Prostate gland (tissue), 2 donors: ENCODE data around the gene MCU. TPM values are rescaled to one million over a fixed set of nuclear protein-coding genes. Genes with fewer than 3 reads are reported as not detected.

Experiments
- DNase-seq: peaks from one replicate; pipeline ENCODE4 v3.0.0-alpha.2; 2019; ENCODE audit warnings: low spot score
- H3K27ac ChIP-seq, 2 donors: fragments of 200-600 bp; sonication (generic); 2 replicates each; pipeline ENCODE4 v1.5.1; 2017 to 2019
- H3K27me3 ChIP-seq: fragments of 200-600 bp; sonication (generic); replicated peaks from 2 replicates; pipeline ENCODE4 v1.5.1; 2019; ENCODE audit not compliant: insufficient read depth
- H3K36me3 ChIP-seq, 2 donors: fragments of 200-600 bp; sonication (generic); 1 replicate in 1 of 2; 2 replicates in 1 of 2; pipeline versions ENCODE4 v1.5.1 to v1.8.1; 2017 to 2019
- H3K4me1 ChIP-seq: fragments of 200-600 bp; sonication (generic); replicated peaks from 2 replicates; pipeline ENCODE4 v1.5.1; 2019
- H3K4me3 ChIP-seq, 2 donors: fragments of 200-600 bp; sonication (generic); 2 replicates each; pipeline ENCODE4 v1.5.1; 2017 to 2019
- H3K9me3 ChIP-seq: fragments of 200-600 bp; sonication (generic); 2 replicates; pipeline ENCODE4 v1.5.1; 2017
- POLR2A ChIP-seq: fragments of 450-650 bp; IDR thresholded peaks from one replicate; pipeline ENCODE4 v1.6.1; 2016; ENCODE audit warnings: antibody characterized with exemption, mild to moderate bottlenecking
- POLR2AphosphoS5 ChIP-seq: sonication (generic); formaldehyde crosslinking; IDR thresholded peaks from one replicate; pipeline ENCODE4 v1.6.1; 2017; ENCODE audit warnings: antibody characterized with exemption
- whole genome bisulfite sequencing: methylation state at CpG from one replicate; pipeline ENCODE4 v1.1.5; 2018; 5-methylcytosine and 5-hydroxymethylcytosine counted together
- intact Hi-C: fragments of 100-400 bp; cut with DNase I; formaldehyde crosslinking; loops from one replicate; pipeline ENCODE4 v1.14.2; 2022
- microRNA-seq: library from miRNA; unstranded; fragments of <30 nt; microRNA quantifications from one replicate; pipeline ENCODE4, GENCODE V29; 2016
- small RNA-seq, 2 donors: library from RNA; depleted of rRNA; stranded (forward); fragments of <200 nt; gene quantifications; one replicate each; pipeline ENCODE3, GENCODE V24; 2016
- total RNA-seq, 2 donors: library from RNA; depleted of rRNA; stranded (reverse); fragments of >200 nt; gene quantifications; one replicate each; pipeline ENCODE4 v1.1.0, GENCODE V29; 2016
- TF ChIP-seq, protein P1 (sequence below), 4 experiments: fragments of 200-600 bp in 2 of 4; fragments of 450-650 bp in 2 of 4; sonication (generic) in 2 of 4; IDR thresholded peaks; 1 replicate in 3 of 4; 2 replicates in 1 of 4; pipeline ENCODE4 v1.5.1; 2016 to 2019; ENCODE audit warnings: antibody characterized with exemption in 4 of 4, mild to moderate bottlenecking in 2 of 4, moderate library complexity in 2 of 4

Gene MCU
- total RNA-seq, 2 donors from 2014 or later = 11.0 to 24.2 TPM

DNA sequence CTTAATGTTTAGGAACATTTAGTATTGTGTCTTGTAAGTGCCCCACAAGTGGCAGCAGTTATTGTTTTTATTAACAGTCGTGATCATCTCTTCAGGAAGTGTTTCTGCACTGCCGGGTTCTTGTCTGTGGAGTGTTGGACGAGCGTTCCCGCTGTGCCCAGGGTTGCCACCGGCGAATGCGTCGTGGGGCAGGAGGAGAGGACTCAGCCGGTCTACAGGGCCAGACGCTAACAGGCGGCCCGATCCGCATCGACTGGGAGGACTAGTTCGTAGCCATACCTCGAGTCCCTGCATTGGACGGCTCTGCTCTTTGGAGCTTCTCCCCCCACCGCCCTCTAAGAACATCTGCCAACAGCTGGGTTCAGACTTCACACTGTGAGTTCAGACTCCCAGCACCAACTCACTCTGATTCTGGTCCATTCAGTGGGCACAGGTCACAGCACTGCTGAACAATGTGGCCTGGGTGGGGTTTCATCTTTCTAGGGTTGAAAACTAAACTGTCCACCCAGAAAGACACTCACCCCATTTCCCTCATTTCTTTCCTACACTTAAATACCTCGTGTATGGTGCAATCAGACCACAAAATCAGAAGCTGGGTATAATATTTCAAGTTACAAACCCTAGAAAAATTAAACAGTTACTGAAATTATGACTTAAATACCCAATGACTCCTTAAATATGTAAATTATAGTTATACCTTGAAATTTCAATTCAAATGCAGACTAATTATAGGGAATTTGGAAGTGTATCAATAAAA, 240.5 kb downstream of the MCU start:
- H3K27me3 ChIP-seq = no peaks in the 10 kb centered on the region
- no peak for DNase-seq
- H3K4me1 ChIP-seq = no peaks in the 10 kb centered on the region
- no peak overlapping the region for H3K27ac ChIP-seq
- intact Hi-C loops = no loop called here
- H3K36me3 ChIP-seq = no peaks in the 10 kb centered on the region
- TF ChIP-seq, protein P1, sequence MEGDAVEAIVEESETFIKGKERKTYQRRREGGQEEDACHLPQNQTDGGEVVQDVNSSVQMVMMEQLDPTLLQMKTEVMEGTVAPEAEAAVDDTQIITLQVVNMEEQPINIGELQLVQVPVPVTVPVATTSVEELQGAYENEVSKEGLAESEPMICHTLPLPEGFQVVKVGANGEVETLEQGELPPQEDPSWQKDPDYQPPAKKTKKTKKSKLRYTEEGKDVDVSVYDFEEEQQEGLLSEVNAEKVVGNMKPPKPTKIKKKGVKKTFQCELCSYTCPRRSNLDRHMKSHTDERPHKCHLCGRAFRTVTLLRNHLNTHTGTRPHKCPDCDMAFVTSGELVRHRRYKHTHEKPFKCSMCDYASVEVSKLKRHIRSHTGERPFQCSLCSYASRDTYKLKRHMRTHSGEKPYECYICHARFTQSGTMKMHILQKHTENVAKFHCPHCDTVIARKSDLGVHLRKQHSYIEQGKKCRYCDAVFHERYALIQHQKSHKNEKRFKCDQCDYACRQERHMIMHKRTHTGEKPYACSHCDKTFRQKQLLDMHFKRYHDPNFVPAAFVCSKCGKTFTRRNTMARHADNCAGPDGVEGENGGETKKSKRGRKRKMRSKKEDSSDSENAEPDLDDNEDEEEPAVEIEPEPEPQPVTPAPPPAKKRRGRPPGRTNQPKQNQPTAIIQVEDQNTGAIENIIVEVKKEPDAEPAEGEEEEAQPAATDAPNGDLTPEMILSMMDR (IDR thresholded peaks at IDR 0.05) = no peak
- H3K9me3 ChIP-seq = no peaks in the 10 kb centered on the region
- 89% methylated on average over 20 of the region's 20 CpGs for WGBS
- no peak overlapping the region for H3K4me3 ChIP-seq

DNA sequence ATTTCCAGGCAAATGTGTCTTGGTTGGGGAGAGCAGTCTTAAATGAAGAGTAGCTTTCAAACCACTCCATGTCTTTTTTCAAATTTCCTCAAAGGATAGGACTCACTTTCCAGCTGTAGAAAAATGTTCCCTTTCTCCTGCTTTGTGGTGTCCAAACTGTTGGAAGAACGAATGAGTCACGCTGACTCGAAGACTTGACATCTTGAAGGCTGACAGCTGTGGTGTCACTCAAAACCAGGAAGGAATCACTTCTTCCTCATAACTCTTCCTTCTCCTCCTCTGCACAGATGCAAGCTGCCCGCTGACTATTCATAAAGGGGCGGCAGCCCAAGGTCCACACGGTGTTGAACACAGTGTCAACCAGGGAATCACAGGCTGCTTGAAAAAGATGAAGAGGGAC, 243.4 kb downstream of the MCU start:
- Histone ChIP-seq H3K27ac (no peak overlapping the region), H3K9me3 (no peaks in the 10 kb centered on the region), H3K4me3 (no peak overlapping the region), H3K27me3 (no peaks in the 10 kb centered on the region), H3K36me3 (no peaks in the 10 kb centered on the region), H3K4me1 (no peaks in the 10 kb centered on the region)
- WGBS = 99% methylated on average over 6 of the region's 6 CpGs
- intact Hi-C loops = no loop called here
- TF ChIP-seq POLR2AphosphoS5 = no peak
- TF ChIP-seq, protein P1 (IDR thresholded peaks at IDR 0.05) = no peak
- no peak for TF ChIP-seq POLR2A
- DNase-seq = no peak

Small RNA genes lying within 50 kb of the gene (microRNA-seq; reads per million reads assigned to microRNA genes)
- gene MIR4676 = not detected

Small RNA genes lying within 50 kb of the gene (small RNA-seq; reads per million reads assigned to genes)
- gene MIR4676 (0 reads per million in 2 donors), gene RF00019 (0 reads per million in 2 donors)

Other genes starting within 250 kb of the MCU start
- gene MICU1, start 66.1 kb upstream of the MCU start, total RNA-seq = 10 to 100 TPM; 41.0 to 42.0 TPM
- gene OIT3, start 201.6 kb downstream of the MCU start, total RNA-seq = not detected